ENCODE data around the gene PPP1R12A. TPM values are rescaled to one million over a fixed set of nuclear protein-coding genes. Genes with fewer than 3 reads are reported as not detected.
A peak's percentile ranks its signal among the peaks of the same experiment; 100 is the strongest.

The PPP1R12A gene
- total and polyA plus RNA-seq, 11 donors: 16.8 to 77.8 (median 50.2) TPM

GRCh38 chr12:79769189-79769859 lies 165.6 kb downstream of the PPP1R12A start:
- peak overlapping the region in 6 of 12 donors; percentile 38 to 77 (median 60) for H3K27ac ChIP-seq
- H3K27me3 ChIP-seq: no peaks in the 10 kb centered on the region
- DNase-seq (no peak), ATAC-seq (peak; percentile 73 to 90 (median 84))
- WGBS, 4 donors: 48 to 55% (median 51%) methylated on average over 5 of the region's 5 CpGs
- H3K4me3 ChIP-seq: no peak overlapping the region
- intact Hi-C loops (cut with DNase I): loop anchor here in 2 of 10 donors (10.0 kb wide), 1 partner anchor 415 kb away; no protein-coding TSS in a partner anchor
- H3K9me3 ChIP-seq: no peaks in the 10 kb centered on the region
- H3K36me3 ChIP-seq: peaks cover 0 to 12% (median 0%) of the 10 kb centered on the region in 9 donors
- H3K4me1 ChIP-seq: peaks cover 0 to 12% (median 3%) of the 10 kb centered on the region in 12 donors
- no peak for TF ChIP-seq POLR2A (IDR thresholded peaks at IDR 0.05)
- peak in 5 of 12 donors; percentile 8 to 37 (median 17) for TF ChIP-seq CTCF (IDR thresholded peaks at IDR 0.05)

- Histone ChIP-seq H3K9me3 (no peaks in the 10 kb centered on the region), H3K27me3 (no peaks in the 10 kb centered on the region), H3K4me3 (no peak overlapping the region), H3K27ac (no peak overlapping the region), H3K4me1 (peaks cover 0 to 12% (median 3%) of the 10 kb centered on the region in 12 donors), H3K36me3 (peaks cover 0 to 2% (median 0%) of the 10 kb centered on the region in 9 donors)
- TF ChIP-seq CTCF (IDR thresholded peaks at IDR 0.05) (no peak), POLR2A (IDR thresholded peaks at IDR 0.05) (no peak)
- no peak for ATAC-seq
- 91 to 99% (median 96%) methylated on average over 3 of the region's 3 CpGs for WGBS, 4 donors
- DNase-seq: no peak
- intact Hi-C loops (cut with DNase I): loop anchor here in 2 of 10 donors (10.0 kb wide), 1 partner anchor 418 kb away; no protein-coding TSS in a partner anchor
These were observed 168.0 kb downstream of the PPP1R12A start for GRCh38 chr12:79766705-79767464.

GRCh38 chr12:79765157-79765556 lies 169.7 kb downstream of the PPP1R12A start:
- Histone ChIP-seq H3K36me3 (no peaks in the 10 kb centered on the region), H3K4me3 (no peak overlapping the region), H3K27ac (no peak overlapping the region), H3K27me3 (no peaks in the 10 kb centered on the region), H3K9me3 (no peaks in the 10 kb centered on the region), H3K4me1 (peaks cover 0 to 12% (median 3%) of the 10 kb centered on the region in 12 donors)
- ATAC-seq: no peak
- intact Hi-C loops (cut with DNase I): loop anchor here in 2 of 10 donors (10.0 kb wide), 1 partner anchor 420 kb away; no protein-coding TSS in a partner anchor
- TF ChIP-seq CTCF (IDR thresholded peaks at IDR 0.05) (no peak), POLR2A (IDR thresholded peaks at IDR 0.05) (no peak)
- no peak for DNase-seq
- 83 to 98% (median 90%) methylated on average over 1 of the region's 1 CpG for WGBS, 4 donors

GRCh38 chr12:79764641-79765040 lies 170.3 kb downstream of the PPP1R12A start:
- no peak overlapping the region for H3K4me3 ChIP-seq
- ATAC-seq (no peak), DNase-seq (no peak)
- peaks cover 0 to 9% (median 2%) of the 10 kb centered on the region in 12 donors for H3K4me1 ChIP-seq
- 75 to 84% (median 79%) methylated on average over 3 of the region's 3 CpGs for WGBS, 4 donors
- no peaks in the 10 kb centered on the region for H3K9me3 ChIP-seq
- intact Hi-C loops (cut with DNase I): loop anchor here in 2 of 10 donors (10.0 kb wide), 1 partner anchor 420 kb away; no protein-coding TSS in a partner anchor
- H3K36me3 ChIP-seq: no peaks in the 10 kb centered on the region
- no peak overlapping the region for H3K27ac ChIP-seq
- TF ChIP-seq CTCF (IDR thresholded peaks at IDR 0.05): no peak
- TF ChIP-seq POLR2A (IDR thresholded peaks at IDR 0.05): no peak
- no peaks in the 10 kb centered on the region for H3K27me3 ChIP-seq
